GM19395 (cell line): ENCODE data around the gene B3GALT4.
A peak's percentile ranks its signal among the peaks of the same experiment; 100 is the strongest.
"Not testable (repeated sequence)": the region's sequence is repeated elsewhere in the genome, so short reads cannot be mapped to it uniquely, and the experiment has no call there.

Experiments used
- ATAC-seq: cut with Tn5 transposase; IDR thresholded peaks from one replicate; pipeline ENCODE4 v1.9.1; 2021; ENCODE audit warnings: mild to moderate bottlenecking, moderate library complexity; ENCODE audit not compliant: unreplicated experiment

Gene B3GALT4

GRCh38 chr6:33276864-33277662 is at the start of gene B3GALT4:
TSS of gene B3GALT4 (plus strand) at chr6:33277123. CDS start at chr6:33277420, 297 bp downstream.
- ATAC-seq: peak; percentile 58

- ATAC-seq: no peak
Measured at GRCh38 chr6:33235221-33235634, 41.7 kb upstream of the B3GALT4 start.

GRCh38 chr6:33236328-33236727 is 40.6 kb upstream of the B3GALT4 start:
- no peak for ATAC-seq

- ATAC-seq: no peak
Measured at GRCh38 chr6:33236852-33237251, 40.1 kb upstream of the B3GALT4 start.

- ATAC-seq: no peak
Measured at GRCh38 chr6:33237741-33238140, 39.2 kb upstream of the B3GALT4 start.

GRCh38 chr6:33241968-33242367 is 35.0 kb upstream of the B3GALT4 start:
- ATAC-seq: no peak

- ATAC-seq: no peak
Measured at GRCh38 chr6:33243476-33243875, 33.4 kb upstream of the B3GALT4 start.

- peak; percentile 49 for ATAC-seq
Measured at GRCh38 chr6:33247977-33248642, 28.8 kb upstream of the B3GALT4 start.

GRCh38 chr6:33248643-33248931 is 28.3 kb upstream of the B3GALT4 start:
- ATAC-seq: peak; percentile 11

- ATAC-seq: peak; percentile 88
Measured at GRCh38 chr6:33248932-33249731, 27.8 kb upstream of the B3GALT4 start.

- no peak for ATAC-seq
Measured at GRCh38 chr6:33249732-33250630, 26.9 kb upstream of the B3GALT4 start.

GRCh38 chr6:33250731-33251130 is 26.2 kb upstream of the B3GALT4 start:
- ATAC-seq: no peak

GRCh38 chr6:33251395-33252012 is 25.4 kb upstream of the B3GALT4 start:
- no peak for ATAC-seq

GRCh38 chr6:33252759-33253158 is 24.2 kb upstream of the B3GALT4 start:
- no peak for ATAC-seq

- no peak for ATAC-seq
Measured at GRCh38 chr6:33254591-33254990, 22.3 kb upstream of the B3GALT4 start.

GRCh38 chr6:33259032-33259431 is 17.9 kb upstream of the B3GALT4 start:
- ATAC-seq: no peak

GRCh38 chr6:33262490-33262889 is 14.4 kb upstream of the B3GALT4 start:
- ATAC-seq: not testable (repeated sequence)

- no peak for ATAC-seq
Measured at GRCh38 chr6:33264015-33264414, 12.9 kb upstream of the B3GALT4 start.

- ATAC-seq: peak; percentile 4
Measured at GRCh38 chr6:33271117-33271467, 5.8 kb upstream of the B3GALT4 start.
